HG03520 (cell line): ENCODE data around the gene ST7L.

Experiments used
- ATAC-seq: cut with Tn5 transposase; IDR thresholded peaks from one replicate; pipeline ENCODE4 v1.9.1; 2021; ENCODE audit warnings: mild to moderate bottlenecking, moderate library complexity; ENCODE audit not compliant: unreplicated experiment

Gene ST7L

DNA sequence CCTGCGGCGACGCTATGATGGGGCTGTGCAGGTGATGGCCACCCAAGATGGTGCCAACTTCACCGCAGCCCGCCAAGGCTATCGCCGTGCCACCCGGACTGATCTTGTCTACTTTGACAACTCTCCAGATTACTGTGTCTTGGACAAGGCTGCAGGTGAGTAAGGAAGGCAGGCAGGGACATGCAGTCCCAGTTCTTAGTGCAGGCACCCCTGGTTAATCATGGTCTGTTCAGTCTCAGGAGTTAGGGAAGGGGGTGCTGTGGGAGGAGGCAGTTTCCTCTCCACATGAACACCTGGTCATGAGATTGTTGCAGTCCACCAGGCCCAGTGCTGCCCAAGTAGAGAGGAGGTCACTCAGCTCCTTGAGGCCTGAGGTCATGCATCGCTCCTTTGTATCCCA is 101.7 kb downstream of the ST7L start:
- no peak for ATAC-seq

DNA sequence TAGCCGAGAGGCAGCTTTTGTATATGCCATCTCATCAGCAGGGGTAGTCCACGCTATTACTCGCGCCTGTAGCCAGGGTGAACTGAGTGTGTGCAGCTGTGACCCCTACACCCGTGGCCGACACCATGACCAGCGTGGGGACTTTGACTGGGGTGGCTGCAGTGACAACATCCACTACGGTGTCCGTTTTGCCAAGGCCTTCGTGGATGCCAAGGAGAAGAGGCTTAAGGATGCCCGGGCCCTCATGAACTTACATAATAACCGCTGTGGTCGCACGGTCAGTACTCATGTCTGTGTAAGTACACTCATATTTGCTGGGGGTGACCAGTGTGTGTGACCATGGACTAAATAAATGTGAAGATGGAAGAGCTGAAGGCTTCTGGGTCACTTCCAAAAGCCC is 102.8 kb downstream of the ST7L start:
- no peak for ATAC-seq

DNA sequence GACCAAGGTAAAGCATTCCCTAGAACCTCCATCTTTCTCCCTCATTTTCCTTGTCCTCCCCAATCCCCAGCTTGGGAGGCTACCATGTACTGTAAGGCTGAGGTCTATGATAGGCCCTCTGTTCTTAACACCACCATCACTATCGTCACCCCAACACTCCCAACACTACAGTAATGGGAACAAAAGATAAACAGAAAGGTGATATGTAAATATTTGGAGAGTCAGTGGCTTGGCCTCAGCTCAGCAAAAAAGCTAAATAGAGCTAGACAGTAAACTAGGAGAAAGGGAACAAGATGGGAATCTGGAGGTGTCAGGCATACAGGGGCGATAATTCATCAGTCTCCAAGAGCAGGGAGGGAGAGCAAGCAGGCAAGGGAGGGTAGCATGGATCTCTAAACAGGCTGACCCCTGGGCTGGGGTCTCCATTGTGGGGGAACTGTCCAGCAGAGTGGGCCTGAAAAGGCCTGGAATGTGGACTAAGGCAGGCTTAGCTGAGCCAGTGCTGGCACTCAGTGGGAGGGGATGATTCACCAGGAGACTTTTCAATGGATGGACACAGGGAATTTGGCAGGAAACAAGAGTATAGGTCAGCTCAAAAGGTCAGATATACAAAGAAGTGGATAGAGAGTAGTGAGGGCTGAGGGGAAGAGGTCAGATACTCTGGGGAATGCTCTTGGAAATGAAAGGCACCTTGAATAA is 103.5 kb downstream of the ST7L start:
- ATAC-seq: no peak

DNA sequence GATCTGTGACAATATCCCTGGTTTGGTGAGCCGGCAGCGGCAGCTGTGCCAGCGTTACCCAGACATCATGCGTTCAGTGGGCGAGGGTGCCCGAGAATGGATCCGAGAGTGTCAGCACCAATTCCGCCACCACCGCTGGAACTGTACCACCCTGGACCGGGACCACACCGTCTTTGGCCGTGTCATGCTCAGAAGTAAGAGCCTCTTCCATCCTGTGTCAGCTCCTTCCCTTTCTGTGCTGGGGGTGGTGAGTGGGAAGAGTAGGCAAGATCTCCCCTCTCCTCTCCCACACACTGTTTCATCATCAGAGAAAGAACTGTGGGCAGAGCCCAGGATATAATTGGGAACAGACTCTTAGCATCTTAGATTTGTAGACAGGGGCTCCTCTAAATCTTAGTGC is 104.0 kb downstream of the ST7L start:
- no peak for ATAC-seq

DNA sequence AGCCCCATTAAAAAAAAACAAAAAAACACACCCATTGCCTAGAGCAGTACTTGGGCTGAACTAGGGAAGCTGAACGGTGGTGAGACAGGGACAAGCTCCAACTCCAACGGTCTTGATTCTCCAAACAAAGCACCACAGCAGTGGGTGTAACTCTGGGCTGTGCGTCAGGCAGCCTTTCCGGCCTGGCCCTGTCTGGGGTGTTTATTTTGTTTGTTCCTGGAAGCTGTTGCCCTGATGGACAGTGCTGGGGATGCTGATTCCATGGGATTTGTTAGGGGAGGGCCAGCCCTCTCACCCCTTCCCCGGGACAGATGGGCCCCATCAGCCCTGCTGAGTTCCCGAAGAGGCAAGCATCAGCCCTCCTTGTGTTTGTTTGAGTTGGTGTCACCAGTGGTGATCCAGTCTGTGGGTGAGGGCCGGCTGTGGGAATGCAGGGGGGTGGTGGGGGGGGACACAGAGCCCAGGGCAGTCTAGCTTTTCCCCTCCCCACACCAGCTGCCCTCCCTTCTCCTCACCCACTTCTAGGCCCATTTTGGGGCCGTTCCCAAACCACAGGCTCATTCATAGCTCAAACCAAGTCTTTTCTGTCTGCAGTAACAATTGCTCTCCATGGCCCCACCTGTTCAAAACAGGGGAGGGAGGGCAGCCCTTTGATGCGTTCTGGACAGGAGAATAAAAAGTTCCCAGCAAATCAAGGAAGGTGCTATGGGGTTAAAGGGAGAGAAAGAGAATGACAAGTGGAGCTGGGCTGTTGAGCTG is 105.7 kb downstream of the ST7L start:
- ATAC-seq: no peak

DNA sequence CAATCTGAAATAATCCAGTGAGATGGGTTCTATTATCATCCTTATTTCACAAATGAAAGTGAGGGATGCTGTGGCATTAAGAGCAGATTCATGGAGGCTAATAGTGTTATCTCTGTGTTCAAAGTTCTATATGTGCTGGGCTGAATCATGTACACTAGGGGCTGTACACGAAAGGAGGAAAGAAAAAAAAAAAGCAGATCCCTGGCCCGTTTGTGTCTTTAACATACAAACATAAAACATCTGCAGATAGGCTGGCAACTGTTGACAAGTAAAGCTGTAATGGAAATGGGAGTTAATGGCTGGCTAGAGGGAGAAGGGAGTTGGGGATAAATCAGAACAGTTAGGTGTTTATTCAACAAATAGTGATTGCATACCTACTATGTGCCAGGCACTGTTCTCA is 107.0 kb downstream of the ST7L start:
- no peak for ATAC-seq

DNA sequence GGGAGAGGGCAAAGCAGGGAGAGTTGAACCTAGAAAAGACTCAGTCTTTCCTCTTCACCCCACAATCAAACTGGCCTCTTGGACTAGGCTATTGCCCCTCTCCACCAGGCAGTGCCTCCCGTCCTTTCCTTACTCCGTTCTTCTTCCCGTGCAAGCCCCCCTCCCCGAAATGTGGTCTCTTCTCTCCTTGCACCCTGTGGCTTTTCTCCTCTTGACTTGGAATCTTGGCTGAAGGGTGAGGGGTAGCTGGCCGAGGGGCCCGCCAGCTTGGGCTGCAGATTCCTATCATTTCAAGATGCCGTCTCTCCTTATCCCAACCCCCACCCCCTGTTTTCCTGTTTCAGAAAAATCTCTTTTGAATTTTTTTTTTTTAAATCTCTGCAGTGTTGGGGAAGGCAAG is 108.6 kb downstream of the ST7L start:
- ATAC-seq: no peak

DNA sequence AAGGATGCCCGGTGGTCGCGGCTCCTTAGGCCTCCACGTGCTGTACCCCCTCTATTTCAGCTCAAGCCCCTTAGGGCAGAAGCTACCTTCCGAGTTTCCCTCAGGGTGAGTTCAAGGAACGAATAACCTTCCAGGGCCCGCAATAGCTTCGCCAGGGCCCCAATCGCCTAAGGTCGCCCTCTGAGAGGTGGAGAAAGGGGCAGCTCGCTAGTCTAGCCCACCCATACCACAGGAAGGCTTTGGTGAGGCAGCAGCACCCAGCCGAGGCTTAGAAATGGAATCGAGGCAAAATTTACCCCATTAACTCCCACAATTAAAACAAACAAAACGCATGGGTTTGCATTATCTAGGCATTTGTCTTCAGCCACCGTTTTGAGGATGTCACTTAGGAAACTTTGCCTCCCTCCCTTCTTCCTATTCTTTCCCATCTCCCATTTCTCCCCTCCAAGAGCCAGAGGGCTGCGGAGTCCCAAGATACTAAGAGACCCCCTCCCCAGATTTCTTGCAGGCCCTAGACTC is 109.2 kb downstream of the ST7L start:
- ATAC-seq: no peak

DNA sequence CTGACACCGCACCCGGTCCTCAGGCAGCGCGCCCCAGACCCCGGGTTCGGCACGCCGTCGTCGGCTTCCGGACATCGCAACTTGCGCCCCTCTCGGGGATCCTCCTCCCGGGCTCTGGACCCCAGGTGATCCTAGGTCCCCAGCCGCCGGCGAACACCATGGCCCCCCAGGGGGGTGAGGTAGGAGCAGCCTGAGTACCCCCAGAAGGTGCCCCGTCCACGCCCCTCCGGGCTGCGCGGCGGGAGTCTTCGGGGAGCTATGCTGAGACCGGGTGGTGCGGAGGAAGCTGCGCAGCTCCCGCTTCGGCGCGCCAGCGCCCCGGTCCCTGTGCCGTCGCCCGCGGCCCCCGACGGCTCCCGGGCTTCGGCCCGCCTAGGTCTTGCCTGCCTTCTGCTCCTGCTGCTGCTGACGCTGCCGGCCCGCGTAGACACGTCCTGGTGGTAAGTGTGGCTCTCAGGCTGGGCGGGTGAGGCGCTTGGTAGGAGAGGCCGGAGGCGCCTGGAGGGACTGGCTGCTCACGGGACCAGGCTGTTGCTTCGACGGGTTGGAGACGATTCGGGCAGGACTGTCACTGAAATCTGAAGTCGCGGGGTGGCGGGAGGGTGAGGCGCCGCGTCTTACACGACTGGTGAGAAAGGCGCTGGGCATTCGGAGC is 109.8 kb downstream of the ST7L start:
- no peak for ATAC-seq

DNA sequence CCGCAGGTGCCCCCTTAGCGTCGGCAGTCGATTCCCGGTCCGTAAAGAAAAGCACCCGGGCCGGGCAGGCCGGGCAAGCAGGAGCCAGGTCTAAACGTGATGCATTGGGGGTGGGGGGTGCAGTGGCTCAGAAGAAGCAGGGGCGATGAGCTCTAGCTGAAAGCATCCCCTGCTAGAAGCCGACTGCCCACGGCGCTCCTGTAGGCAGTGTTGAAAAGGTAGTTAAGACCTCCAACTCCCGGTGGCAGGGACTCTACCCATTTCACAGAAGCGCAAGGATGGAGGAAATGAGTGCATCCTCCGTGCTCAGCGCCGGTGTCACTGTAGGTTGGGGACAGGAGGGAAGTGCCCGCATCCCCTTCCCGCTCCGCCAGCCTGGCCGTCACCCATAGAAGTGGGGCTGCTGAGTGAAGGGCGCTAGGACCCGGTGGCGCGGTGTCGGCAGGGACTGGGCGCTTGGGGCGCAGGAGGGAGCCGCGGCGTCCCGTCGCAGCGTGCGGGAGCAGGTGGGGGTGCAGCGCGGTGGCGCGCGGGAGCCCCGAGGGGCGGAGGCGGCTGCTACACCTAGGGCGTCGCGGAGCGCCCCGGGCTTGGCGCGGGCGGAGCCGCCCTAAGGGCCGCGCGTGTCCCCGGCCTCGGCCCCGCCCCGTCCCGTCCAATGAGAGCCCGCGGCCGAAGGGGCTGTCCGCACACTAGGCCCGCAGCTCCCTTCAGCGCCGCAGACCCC is 110.5 kb downstream of the ST7L start, which contains the start of gene WNT2B:
Gene WNT2B, plus strand, starts transcription at position 688 of the 727 bp plus-strand sequence. CDS start 298 bp downstream, outside the sequence.
- peak; percentile 44 for ATAC-seq

DNA sequence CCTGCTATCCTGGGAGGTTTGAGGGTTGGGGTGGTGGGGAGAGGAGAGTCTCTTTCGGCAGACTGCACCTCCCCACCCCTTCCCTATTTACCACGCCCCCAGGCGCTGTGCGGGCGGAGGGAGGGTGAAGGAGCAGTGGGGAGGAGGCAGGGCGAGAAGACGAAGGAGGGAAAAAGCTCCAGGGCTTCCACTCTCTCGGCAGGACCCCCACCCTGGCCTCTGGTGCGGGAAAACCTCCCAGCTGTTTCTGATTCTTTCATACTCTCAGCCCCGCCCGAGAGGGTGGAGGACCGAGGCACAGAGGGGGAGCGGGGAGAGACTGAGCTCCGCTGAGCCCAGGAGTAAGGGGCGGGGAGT is 111.0 kb downstream of the ST7L start:
- ATAC-seq: no peak

DNA sequence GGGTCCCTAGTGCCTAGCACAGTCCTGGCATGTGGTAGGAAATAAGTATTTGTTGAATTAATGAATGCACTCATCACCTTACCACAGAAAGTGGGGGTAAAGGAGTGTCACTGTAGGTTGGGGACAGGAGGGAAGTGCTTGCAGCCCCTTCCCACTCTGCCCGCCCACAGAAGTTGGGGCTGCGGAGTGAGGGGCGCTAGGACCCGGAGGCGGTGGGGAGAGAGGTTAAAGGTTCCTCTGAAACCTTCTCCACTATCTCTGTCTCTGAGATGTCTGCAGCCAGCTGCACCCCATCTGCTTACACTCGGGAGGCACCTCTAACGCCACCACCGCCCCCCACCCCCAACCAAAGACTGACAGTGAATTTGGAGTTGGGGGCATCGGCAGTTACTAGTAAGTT is 111.6 kb downstream of the ST7L start:
- no peak for ATAC-seq

DNA sequence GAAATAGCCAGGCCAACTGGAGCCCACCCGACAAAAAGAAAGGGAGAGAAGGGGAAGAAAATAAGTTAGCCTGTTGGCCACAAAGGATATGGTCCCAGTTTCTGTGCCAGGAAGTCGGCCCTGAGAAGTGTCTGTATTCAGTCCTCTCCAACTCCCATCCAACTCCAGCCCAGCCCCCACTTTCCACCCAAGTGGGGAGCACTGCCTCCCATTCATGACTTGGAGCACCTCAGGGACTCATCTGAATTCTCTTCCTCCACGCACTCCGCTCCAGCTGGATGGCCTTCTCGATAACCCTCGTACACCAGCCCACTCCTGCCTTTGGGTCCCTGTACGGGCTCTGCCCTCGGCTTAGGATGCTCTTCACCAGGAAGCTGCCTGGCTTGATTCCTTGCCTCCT is 112.2 kb downstream of the ST7L start:
- no peak for ATAC-seq

DNA sequence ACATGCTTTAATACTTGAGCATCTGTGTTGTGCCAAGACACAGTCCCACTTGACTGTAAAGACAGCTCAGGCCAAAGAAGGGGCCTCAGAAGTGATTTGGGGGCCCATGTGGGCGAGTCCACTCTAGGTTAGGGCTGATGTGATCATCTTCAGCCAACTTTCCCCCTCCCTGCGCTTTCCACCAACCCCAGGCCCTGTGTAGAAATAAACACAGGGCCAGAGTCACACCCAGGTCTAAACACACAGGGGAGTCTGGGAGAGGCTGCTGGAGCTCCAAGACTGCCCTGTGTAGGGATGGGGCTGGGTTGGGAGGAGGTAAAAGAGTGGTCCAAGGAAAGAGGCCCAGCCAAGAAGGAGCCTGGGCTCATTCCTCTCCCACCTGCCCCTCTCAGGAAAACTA is 112.6 kb downstream of the ST7L start:
- ATAC-seq: no peak

DNA sequence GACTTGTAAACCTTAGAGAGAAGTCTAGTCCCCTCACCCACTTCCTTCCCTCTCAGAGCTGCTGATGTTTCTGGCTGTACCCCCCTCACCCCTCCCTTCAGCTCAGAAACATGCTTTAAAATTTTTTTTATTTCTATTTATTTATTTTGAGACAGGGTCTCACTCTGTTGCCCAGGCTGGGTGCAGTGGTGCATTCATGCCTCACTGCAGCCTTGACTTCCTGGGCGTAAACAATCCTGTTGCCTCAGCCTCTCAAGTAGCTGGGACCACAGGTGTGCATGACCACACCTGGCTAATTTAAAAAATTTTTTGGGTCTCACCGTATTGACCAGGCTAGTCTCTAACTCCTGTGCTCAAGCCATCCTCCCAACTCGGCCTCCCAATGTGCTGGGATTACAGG is 113.1 kb downstream of the ST7L start:
- ATAC-seq: no peak

DNA sequence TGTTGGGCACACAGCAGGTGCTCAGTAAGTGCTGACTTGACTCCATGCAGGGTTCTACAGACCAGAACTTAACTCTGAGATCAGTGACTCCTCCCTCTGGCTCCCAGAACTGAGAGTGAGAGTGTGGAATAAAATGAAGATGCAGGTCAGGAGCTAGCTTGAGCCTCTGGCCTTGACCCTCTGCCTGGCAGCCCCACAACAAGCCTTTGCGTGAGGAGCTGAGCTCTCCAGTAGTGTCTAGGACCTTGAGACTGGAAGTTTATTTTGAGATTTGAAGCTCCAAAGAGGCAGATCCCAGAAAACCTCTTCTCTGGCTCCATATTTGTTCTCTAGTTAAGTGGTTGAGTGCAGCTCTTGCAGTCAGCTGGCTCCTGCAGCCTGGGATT is 113.5 kb downstream of the ST7L start:
- ATAC-seq: no peak

DNA sequence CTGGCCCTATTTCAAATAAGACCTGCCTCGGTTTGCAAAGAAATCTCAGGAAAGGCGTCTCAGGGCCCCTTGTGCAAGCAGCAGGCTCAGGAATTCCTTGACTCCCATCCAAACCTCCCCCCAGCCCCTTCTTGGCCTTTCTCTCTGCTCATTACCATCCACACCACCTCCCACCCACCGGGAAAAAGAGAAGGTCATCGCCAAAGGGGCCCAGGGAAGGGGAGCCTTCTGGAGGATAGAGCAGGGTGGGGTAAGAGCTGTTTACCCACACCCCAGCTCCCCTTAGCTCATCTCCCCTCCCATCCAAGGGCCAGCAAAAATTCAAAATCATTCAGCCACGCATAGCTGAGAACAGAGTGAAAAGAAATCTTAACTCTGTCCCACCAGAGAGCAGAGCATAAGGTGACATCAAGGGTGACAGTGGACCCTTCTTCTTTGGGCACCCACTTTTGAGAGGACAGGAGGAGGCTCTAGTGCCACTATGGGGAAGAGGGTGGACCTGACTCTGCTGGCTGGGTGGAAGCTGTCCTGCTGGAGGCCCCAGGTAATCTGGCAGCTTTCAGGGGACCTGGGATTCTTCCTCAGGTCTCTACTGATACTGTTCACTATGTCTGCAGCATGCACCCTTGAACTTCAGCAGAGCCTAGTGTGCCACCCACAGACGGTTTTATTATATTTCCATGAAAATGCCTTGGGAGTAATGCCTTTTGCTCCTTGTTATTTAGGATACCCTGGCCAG is 114.1 kb downstream of the ST7L start:
- no peak for ATAC-seq

DNA sequence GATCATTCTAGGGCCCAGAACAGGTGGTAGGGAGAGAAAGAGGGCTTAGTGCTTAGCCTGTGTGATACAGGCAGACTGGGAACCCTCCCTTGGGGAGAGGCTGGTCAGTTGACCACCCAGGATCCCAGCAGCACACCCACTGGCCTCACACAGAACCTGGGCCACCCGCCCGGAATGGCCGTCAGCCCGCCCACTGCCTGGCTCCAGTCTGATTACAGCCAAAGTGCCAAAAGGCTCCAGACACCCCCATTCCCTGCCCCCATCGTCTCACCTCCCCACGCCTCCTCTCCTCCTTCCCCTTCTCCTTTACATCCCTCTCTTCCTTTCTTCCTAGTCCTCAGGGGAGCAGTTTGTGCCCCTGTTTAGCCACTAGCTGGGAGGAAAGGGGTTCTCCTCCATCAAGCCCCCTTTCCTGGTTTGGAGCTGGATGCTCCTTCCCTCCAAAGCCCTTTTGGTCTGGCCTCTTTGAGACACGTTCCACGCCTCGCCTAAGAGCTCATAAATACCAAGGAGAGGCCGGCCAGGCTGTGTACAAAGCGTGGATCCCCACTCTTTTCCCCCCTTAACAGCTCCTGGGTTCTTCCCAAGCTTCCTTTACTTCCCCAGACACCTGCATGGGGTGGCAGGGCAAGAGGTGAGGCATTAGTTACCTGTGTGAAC is 114.8 kb downstream of the ST7L start:
- ATAC-seq: no peak

DNA sequence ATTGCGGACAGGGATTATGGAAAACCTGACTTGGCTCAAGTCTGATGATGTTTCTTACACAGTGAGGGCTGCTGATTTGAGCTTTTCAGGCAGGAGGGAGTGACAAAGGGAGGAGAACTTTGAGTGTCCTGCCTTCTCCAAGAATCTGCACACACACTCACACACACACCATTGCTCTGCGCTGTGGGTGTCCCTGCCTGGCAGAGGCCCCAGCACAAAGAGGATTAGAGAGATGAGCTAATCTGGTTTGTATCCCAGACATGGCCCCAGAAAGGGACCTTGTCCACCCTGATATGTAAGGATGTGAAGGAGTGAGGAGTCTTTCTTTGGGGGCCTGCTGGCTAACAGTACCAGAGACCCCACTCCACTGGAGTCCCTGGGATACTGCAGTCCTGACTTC is 116.1 kb downstream of the ST7L start:
- ATAC-seq: no peak
